ENCODE results near the gene PPP1R14B. TPM values are rescaled to one million over a fixed set of nuclear protein-coding genes. Genes with fewer than 3 reads are reported as not detected.
A peak's percentile ranks its signal among the peaks of the same experiment; 100 is the strongest.

Gene PPP1R14B
- total RNA-seq, 2 donors from 2014 or later, result 87.7 to 112 TPM

GRCh38 chr11:64220798-64221197, 25.9 kb downstream of the PPP1R14B start:
- H3K27ac ChIP-seq, result no peak overlapping the region
- H3K9me3 ChIP-seq, result no peaks in the 10 kb centered on the region
- H3K27me3 ChIP-seq, result no peaks in the 10 kb centered on the region
- H3K36me3 ChIP-seq (replicated peaks in 1 of 2; ENCODE audit: insufficient read depth in 1 of 2, low read depth in 2 of 2), result no peaks in the 10 kb centered on the region
- intact Hi-C loops (cut with DNase I), result no loop called here
- ATAC-seq (no peak), DNase-seq (no peak)
- 87 to 100% methylated on average over 1 to 12 of the region's 14 CpGs for WGBS, 2 donors
- H3K4me1 ChIP-seq, result peaks cover 40% of the 10 kb centered on the region
- TF ChIP-seq POLR2A (IDR thresholded peaks at IDR 0.05) (no peak), CTCF (IDR thresholded peaks at IDR 0.05) (no peak)
- no peak overlapping the region for H3K4me3 ChIP-seq

- Histone ChIP-seq H3K4me3 (no peak overlapping the region), H3K4me1 (peaks cover 36% of the 10 kb centered on the region), H3K9me3 (no peaks in the 10 kb centered on the region), H3K27me3 (no peaks in the 10 kb centered on the region), H3K36me3 (replicated peaks in 1 of 2; ENCODE audit: insufficient read depth in 1 of 2, low read depth in 2 of 2) (no peaks in the 10 kb centered on the region), H3K27ac (no peak overlapping the region)
- intact Hi-C loops (cut with DNase I), result no loop called here
- no peak for DNase-seq
- TF ChIP-seq POLR2A (IDR thresholded peaks at IDR 0.05), result no peak
- no peak for TF ChIP-seq CTCF (IDR thresholded peaks at IDR 0.05)
- no peak for ATAC-seq
- 89% methylated on average over 17 of the region's 17 CpGs; no CpG with 5 or more reads in 1 of the 2 donors for WGBS, 2 donors
Observed at GRCh38 chr11:64220271-64220670, 26.5 kb downstream of the PPP1R14B start.

DNA sequence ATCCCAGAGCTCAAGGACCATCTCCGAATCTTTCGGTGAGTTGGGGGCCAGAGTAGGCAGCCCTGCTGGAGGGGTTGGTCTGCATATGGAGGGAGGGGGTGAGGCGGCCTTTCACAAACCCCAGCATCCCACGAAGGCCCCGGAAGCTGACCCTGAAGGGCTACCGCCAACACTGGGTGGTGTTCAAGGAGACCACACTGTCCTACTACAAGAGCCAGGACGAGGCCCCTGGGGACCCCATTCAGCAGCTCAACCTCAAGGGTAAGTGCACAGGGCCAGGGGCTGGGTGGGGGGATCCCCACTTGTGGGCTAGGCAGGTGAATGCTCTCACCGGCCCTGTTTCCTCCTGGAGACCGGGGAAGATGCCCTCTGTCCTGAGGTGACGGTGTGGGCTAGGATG, 27.0 kb downstream of the PPP1R14B start:
- H3K36me3 ChIP-seq (replicated peaks in 1 of 2; ENCODE audit: insufficient read depth in 1 of 2, low read depth in 2 of 2), result no peaks in the 10 kb centered on the region
- TF ChIP-seq POLR2A (IDR thresholded peaks at IDR 0.05), result no peak
- TF ChIP-seq CTCF (IDR thresholded peaks at IDR 0.05), result no peak
- DNase-seq (no peak), ATAC-seq (no peak)
- H3K27me3 ChIP-seq, result no peaks in the 10 kb centered on the region
- H3K27ac ChIP-seq, result no peak overlapping the region
- H3K9me3 ChIP-seq, result no peaks in the 10 kb centered on the region
- intact Hi-C loops (cut with DNase I), result no loop called here
- peaks cover 31% of the 10 kb centered on the region for H3K4me1 ChIP-seq
- 80 to 86% methylated on average over 2 to 10 of the region's 10 CpGs for WGBS, 2 donors
- H3K4me3 ChIP-seq, result no peak overlapping the region

DNA sequence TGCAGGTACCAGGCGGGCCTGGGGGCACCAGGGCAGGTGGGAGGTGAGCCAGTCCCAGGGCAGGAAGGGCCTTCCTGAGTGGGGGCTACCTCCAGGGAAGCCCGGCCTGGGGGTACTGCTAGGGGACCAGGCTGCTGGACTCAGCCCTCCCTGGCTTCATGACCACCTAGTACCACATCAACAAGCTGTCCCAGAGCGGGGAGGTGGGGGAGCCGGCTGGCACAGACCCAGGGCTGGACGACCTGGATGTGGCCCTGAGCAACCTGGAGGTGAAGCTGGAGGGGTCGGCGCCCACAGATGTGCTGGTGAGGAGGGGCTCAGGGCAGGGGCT, 27.4 kb downstream of the PPP1R14B start:
- ATAC-seq (no peak), DNase-seq (no peak)
- peak overlapping the region in 3 of 4 donors; percentile 42 to 61 (median 55) for H3K27ac ChIP-seq
- TF ChIP-seq CTCF (IDR thresholded peaks at IDR 0.05) (no peak), POLR2A (IDR thresholded peaks at IDR 0.05) (no peak)
- 44 to 93% methylated on average over 3 to 5 of the region's 7 CpGs for WGBS, 2 donors
- intact Hi-C loops (cut with DNase I), result no loop called here
- H3K4me1 ChIP-seq, result peaks cover 28% of the 10 kb centered on the region
- no peaks in the 10 kb centered on the region for H3K36me3 ChIP-seq (replicated peaks in 1 of 2; ENCODE audit: insufficient read depth in 1 of 2, low read depth in 2 of 2)
- H3K9me3 ChIP-seq, result no peaks in the 10 kb centered on the region
- H3K4me3 ChIP-seq, result no peak overlapping the region
- no peaks in the 10 kb centered on the region for H3K27me3 ChIP-seq

- H3K27me3 ChIP-seq, result no peaks in the 10 kb centered on the region
- H3K4me1 ChIP-seq, result peaks cover 28% of the 10 kb centered on the region
- H3K4me3 ChIP-seq, result no peak overlapping the region
- peak overlapping the region in 3 of 4 donors; percentile 42 to 61 (median 55) for H3K27ac ChIP-seq
- H3K36me3 ChIP-seq (replicated peaks in 1 of 2; ENCODE audit: insufficient read depth in 1 of 2, low read depth in 2 of 2), result no peaks in the 10 kb centered on the region
- peak; percentile 81 for ATAC-seq
- DNase-seq, result peak; percentile 81 to 92 (median 88)
- intact Hi-C loops (cut with DNase I), result no loop called here
- H3K9me3 ChIP-seq, result no peaks in the 10 kb centered on the region
- TF ChIP-seq POLR2A (IDR thresholded peaks at IDR 0.05) (no peak), CTCF (IDR thresholded peaks at IDR 0.05) (no peak)
- 31 to 33% methylated on average over 9 to 11 of the region's 11 CpGs for WGBS, 2 donors
Observed at GRCh38 chr11:64218628-64219353, 28.0 kb downstream of the PPP1R14B start.
